Esophagus mucosa (tissue), 1 donor: ENCODE results near the gene NAV3. TPM values are rescaled to one million over a fixed set of nuclear protein-coding genes. Genes with fewer than 3 reads are reported as not detected.

Experiments
- ATAC-seq: fragments of 200-7000 bp; cut with Tn5 transposase; one replicate; pipeline ENCODE4 v1.9.1; 2020
- total RNA-seq: library from RNA; stranded (reverse); gene quantifications from one replicate; pipeline ENCODE4 v1.2.4, GENCODE V29; 2023
- donor health status: DM: yes; HTN: yes; CAD: no.

The NAV3 gene
- total RNA-seq, 1 donor from 2014 or later = 0.52 TPM

DNA sequence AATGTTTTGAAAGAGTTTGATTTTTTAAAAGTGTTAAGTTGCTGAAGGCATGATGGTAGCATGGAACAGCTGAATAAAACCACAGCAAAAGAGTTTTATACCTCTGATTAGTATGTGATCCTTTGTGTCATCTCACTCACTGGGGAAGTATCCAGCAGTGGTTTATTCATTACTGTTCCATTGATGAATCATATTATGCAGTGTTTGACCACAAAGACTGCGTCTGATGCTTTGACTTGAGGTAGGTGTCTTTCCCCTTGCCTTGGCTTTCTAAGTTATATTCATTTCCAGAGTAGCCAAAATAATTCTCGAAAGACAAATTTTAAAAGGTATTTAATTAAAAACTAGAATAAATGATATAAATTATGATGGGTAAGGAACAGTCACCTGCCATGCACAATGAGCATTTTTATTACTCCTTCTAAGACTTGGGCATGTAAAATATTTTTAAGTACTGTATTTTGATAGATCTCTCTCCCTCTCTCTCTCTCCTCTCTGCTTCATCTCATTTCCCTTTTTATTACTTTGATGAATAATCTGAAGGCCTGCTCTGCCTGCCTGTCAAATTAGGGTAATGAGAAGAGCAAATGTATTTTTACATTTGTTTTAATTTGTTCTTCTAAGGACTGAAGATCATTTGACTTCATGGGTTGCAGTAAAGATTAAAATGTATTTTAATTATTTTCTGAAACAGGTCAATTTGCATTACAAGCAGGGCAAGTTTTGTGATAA lies 164.9 kb downstream of the NAV3 start:
- no peak for ATAC-seq

DNA sequence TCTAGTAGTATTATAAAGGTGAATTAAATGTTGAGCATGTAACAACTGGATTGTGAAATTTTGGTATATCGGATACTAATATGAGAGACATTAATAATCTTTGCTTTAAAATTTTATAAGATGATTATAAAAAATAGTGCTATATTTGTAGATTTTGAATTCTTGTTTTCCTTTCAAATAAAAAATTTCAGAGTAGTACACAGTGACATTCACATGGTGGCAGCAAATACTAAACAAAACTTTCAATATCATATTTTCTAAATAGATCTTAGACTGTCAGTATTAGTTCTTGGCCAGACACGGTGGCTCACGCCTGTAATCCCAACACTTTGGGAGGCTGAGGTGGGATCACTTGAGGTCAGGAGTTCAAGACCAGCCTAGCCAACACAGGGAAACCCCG lies 166.0 kb downstream of the NAV3 start:
- ATAC-seq = no peak

DNA sequence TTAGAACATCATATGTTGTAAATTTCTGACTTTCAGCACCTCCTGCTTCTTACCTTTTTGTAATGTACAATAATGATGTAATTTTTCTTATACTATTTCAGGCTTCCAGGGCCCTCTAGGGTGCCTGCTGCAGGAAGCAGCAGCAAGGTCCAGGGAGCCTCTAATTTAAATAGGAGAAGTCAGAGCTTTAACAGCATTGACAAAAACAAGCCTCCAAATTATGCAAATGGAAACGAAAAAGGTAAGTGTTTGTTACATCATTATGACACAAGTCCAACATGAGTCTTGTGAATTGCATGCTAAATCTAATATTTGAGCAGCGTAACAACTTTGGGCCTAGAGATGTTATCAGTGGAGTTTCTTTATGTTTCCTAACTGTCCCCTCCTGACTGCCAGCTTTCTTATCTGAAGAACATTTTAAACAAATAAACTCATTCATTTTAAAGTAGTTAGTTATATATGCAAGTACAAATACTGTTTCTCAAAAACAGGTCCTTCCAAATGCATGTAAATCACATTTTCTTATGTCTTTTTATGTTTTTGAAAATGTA lies 167.6 kb downstream of the NAV3 start:
- ATAC-seq = no peak

DNA sequence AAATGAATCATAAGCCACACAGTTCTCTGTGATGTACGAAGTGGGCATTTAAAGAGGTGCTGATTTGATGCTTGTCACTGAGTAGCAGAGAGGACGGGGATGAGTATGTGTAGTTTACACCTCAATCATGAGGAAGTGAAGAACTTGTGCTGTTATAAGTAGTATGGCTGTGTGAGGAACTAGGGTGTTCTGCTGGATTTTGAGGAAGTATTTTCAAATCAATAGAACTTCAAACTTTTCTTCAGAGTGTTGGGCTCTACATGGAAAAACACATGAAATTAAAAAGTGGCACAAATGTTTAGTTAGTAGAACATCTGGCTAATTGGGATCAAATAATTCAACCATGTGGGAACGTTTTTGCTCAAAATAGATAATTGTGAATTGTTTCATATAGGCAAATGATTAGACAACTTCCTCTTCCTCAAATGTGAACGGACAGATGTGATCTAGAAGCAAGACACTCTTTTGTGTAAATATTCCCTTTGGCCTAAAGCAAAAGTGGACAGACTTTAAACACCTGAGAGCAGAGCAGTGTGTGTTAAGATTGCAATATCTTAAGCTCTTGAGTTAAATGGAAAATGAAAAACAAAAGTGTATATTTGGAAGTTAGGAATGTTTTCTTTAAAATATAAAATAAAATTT lies 168.5 kb downstream of the NAV3 start:
- ATAC-seq = no peak

GRCh38 chr12:78002878-78003277 lies 172.2 kb downstream of the NAV3 start:
- peak; percentile 31 for ATAC-seq

- ATAC-seq = no peak
Measured at GRCh38 chr12:78004249-78005093, 173.8 kb downstream of the NAV3 start.

DNA sequence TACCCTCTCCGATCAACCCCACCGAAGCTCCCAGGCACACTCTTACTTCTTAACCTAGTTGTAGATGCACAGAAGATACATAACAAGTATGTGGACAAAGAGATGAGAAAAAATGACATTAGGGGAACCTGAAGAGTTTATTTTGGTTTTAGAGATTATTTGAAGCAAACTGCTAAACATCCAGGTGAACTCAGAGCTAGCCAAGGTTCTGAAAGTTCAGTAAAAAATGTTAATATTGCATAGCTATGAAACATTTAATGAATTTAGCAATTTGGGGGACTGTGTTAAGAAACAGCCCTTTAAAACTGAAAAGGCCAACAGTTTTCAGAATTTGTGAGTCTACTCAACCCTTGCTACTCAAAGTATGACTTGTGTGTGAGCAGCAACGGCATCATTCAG lies 174.4 kb downstream of the NAV3 start:
- no peak for ATAC-seq

DNA sequence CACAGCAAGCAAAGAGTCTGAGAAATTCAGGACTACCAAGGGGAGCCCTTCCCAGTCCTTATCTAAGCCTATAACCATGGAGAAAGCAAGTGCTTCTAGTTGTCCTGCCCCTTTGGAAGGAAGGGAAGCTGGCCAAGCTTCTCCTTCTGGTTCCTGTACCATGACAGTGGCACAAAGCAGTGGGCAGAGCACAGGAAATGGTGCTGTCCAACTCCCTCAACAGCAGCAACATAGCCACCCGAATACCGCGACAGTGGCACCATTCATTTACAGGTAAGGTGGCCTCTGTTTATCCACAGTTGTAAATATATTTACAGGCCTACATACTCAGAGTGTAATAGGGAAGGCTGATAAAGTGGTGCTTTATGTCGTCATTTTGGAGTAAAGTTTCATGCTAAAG lies 176.5 kb downstream of the NAV3 start:
- ATAC-seq = no peak

GRCh38 chr12:78009031-78009430 lies 178.3 kb downstream of the NAV3 start:
- no peak for ATAC-seq

GRCh38 chr12:78018171-78018910 lies 187.6 kb downstream of the NAV3 start:
- no peak for ATAC-seq

DNA sequence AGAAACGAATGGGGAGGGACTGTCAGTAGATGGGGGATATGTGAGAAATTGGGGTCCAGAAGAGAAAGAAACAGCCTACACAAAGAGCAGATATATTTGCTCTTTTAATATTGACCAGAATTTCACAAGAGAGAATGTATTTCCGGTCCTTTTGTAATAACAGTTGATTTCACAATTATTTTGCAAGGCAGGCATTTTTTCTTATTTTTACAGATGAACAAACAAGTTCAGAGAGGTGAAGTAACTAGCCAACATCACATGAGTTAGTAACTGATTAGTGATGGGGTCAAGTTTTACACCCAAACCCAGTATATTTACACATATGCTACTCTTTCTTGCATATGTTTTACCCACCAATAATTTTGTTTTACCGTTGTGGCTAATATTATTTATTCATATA lies 188.2 kb downstream of the NAV3 start:
- ATAC-seq = no peak

DNA sequence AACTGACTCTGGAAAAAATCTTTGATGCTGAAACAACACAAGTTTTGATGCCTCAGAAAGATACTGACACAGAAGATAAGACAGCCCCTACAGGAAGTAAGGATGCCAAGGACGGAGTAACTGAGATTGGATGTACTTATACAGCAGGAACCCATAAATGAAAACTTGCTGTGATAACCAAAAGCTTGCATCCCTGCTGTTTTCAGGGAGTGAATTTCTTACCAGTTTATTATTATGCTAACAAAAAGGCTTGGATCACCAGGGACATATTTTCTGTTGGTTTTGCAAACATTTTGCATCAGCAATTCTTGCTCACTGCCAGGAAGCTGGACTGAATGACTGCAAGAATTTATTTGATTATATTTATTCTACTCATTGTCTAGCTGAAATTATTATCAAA lies 197.7 kb downstream of the NAV3 start:
- no peak for ATAC-seq

DNA sequence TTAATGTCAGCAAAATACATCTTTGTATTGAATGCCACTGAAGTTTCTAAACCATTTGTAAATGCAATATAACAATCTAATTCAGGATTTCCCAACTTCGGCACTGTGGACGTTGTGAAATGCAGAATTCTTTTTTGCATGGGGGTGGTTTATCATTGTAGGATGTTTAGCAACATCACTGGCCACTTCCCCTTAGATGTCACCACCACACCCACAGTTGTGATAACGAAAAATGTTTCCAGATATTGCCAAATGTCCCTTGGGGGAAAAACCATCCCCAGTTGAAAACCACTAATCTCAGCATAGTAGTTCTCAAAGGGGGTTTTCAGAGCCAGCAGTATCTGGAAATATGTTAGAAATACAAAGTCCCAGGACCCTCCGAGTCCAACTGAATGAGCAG lies 203.3 kb downstream of the NAV3 start:
- ATAC-seq = no peak

DNA sequence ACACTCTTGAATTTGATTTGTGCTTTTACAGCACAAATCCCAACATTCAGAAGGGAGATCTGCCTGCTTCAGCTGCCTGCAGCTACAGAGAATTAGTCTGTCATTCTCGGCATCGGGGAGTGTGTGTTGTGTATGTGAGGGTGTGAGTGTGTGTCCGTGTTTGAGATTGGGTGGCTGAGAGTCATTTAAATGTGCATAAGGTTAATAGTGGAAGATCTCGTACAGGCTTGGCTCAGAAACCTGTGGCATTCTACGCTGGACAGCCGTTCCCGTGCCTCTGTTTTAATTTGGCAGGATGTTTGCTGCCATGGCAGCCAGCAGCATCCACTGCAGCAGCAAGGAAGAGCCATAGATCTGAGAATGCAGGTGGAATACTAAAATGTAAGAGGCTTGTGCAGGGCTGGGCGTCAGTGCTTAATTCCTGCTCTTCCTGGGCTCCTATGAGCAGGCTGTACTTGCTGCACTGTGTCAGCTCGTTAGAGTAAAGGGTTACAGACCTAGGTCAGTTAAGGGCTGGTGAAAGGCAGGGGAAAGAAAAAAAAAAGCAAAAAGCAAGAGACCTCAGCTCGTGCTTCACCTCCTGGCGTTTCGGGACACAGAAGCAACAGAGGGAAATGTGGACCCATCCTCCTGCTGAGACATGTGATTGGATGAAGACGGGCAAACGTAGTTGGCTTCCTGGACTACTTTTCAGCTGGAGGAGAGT lies 205.4 kb downstream of the NAV3 start:
- ATAC-seq = no peak

GRCh38 chr12:78036874-78037273 lies 206.2 kb downstream of the NAV3 start:
- ATAC-seq = no peak

- ATAC-seq = no peak
Measured at GRCh38 chr12:78037707-78038106, 207.0 kb downstream of the NAV3 start.

DNA sequence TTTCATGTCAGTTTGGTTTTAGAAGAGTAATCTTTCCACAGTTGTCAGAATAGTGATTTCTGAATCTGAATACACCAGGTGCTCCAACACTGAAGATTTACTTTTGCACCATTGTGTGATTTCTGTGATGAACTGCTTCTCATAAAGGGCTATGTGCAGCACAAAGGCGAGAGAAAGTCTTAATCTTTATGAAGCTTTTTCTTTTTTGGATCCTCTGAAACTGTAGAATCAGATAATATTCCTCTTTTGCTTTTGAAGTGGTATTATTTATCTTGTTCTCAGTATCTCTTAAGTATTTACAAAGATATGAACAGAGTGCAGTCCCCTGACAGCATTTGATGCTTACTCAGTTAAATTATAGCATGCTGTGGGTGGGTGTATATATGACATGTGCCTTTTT lies 207.8 kb downstream of the NAV3 start:
- ATAC-seq = no peak

- ATAC-seq = no peak
Measured at GRCh38 chr12:78038986-78039385, 208.3 kb downstream of the NAV3 start.

- ATAC-seq = no peak
Measured at GRCh38 chr12:78040111-78040510, 209.4 kb downstream of the NAV3 start.

DNA sequence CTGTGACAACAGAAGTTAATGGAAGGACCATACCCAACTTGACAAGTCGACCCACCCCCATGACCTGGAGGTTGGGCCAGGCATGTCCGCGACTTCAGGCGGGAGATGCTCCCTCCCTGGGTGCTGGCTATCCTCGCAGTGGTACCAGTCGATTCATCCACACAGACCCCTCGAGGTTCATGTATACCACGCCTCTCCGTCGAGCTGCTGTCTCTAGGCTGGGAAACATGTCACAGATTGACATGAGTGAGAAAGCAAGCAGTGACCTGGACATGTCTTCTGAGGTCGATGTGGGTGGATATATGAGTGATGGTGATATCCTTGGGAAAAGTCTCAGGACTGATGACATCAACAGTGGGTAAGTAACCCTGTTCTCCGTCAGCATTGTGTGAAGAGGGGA lies 220.1 kb downstream of the NAV3 start:
- no peak for ATAC-seq

DNA sequence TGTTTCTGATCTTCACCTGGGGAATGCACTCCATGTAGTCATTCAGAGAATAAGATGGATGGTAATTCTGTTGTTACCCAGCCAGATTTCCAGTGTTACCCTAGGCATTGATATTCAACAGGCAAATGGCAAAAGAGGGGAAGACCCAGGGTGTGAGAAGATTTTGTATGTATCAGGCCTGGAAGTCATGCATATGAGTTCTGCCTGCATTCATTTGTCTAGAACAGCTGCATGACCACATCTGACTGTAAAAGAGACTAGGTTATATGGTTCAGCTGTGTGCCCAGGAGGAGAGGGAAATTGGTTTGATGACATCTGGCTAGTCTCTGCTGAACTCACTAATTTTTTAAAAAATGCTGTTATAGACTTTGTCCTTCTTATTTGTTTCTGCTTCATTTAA lies 224.9 kb downstream of the NAV3 start:
- no peak for ATAC-seq

DNA sequence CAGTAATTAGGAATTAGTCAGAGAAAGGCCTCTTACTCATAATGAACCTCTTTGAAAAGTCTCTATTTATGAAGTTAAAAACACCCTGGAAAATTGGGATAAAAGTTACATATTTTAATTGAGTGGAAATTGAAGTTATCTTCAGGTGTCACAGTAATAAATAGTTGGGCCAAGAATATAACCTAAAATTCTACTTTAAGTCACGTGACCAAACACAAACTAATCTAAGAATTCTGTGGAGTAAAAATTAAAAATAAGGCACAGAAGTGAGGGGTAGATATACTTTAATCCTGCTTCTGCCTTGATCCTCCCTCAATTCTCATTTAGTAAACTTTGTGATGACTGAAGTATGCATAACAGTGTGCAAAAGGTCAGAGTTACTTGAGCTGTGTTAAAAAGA lies 226.4 kb downstream of the NAV3 start:
- no peak for ATAC-seq
